ENCODE data around the gene KCNA3.
"Not testable (repeated sequence)": the region's sequence is repeated elsewhere in the genome, so short reads cannot be mapped to it uniquely, and the experiment has no call there.

Gene KCNA3

DNA sequence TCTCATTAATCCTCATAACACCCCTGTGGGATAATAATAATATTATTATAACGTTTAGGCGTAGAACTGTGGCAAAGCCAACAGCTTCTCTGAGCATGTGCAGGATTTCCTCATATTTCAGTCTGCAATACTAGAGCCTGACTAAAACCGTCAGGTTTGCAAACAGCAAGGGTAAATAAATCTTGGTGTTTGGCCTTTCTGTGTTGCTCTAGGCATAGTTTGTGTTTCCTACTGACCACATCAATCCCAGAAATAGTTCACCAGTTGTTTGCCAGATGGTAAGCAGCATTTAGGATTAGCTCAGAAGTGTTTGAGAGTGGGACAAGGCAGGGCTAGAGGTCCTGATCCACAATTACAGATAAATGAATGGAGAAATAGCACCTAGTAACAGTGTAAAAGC is 2.8 kb upstream of the KCNA3 start:
- DNase-seq, result no peak

DNA sequence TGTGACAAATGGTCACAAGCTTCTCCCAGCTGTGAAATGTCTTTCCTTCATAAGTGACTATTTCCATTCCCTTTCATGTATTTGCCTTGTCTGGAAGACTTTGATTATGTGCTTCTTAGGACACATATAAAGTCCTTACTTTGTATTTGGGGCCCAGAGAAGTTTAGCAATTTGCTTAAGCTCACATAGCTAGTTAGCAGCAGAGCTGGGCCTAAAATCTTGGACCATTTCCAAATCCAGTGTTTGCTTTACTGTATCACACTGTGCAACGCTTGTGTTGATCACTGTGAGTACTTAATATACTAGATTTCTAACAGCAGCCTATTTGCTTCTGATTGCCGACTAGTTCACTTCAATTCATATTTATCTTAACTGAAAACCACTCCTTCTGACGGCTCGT is 2.2 kb upstream of the KCNA3 start:
- no peak for DNase-seq

- DNase-seq, result no peak
These were observed 486 bp upstream of the KCNA3 start for GRCh38 chr1:110675060-110675791.

- no peak for DNase-seq
These were observed 869 bp downstream of the KCNA3 start for GRCh38 chr1:110673805-110674336.

DNA sequence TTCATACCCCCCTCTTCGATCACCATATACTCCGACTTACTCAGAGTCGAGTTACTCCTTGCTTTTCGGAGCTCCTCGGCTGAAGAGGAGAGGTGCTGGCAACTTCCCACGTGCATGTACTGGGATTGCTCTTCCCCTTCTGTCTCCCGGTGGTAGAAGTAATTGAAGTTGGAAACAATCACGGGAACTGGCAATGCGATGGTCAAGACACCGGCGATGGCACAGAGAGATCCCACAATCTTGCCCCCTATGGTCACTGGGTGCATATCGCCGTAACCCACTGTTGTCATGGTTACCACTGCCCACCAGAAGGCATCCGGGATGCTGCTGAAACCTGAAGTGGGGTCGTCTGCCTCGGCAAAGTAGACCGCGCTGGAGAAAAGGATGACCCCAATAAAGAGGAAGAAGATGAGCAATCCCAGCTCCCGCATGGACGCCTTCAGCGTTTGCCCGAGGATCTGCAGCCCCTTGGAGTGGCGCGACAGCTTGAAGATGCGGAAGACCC is 1.5 kb downstream of the KCNA3 start:
- no peak for DNase-seq

DNA sequence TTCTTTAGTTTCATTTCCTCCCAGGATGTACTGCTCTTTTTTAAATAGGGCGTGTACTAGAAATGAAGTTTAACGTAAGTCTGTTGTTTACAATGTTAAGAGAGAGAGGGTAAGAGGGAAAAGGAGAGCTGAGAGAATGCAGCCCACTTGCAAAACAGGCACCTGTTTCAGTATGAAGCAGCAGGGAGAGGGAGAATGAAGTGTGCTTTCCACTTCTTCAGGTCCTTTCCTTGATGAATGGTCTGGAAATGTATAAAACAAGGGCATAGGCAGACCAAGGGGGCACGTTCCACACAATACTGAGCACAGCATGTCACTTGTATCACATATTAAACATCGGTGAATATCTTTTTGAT is 2.0 kb downstream of the KCNA3 start:
- no peak for DNase-seq

DNA sequence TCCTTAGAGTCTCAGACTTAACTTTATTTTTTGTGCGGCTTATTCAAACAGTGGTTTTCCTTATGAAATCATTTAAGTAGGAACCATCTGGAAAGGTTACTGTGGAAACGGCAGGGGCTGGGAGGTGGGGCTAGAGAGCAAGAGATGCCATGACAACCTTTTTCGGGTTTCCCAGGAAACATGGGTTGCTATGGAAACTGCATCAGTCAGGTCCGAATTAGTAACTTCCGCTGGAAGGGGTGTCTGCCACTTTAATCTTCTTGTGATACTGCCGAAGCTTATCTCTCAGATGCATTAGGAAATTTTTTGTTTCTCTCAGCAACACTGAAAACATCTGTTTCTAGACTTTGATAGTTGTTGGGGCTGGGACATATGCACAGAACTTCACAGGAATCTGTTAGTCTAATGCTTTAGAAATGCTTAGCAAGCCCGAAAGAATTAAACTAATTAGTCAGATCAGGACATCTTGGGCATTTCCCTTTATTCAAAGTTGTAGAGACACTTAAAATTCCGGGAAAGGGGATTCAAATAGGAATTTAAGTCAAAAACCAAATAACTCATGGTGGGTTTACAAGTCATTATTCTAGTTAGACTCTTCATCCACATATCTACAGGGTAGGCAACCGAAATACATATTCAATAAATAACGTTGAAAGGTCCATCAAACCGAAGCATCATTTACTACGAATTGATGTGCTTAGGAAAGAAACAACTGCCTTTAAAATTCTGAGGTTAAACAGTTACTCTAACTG is 2.6 kb downstream of the KCNA3 start:
- DNase-seq, result no peak

- DNase-seq, result no peak
These were observed 3.4 kb downstream of the KCNA3 start for GRCh38 chr1:110671361-110671760.

DNA sequence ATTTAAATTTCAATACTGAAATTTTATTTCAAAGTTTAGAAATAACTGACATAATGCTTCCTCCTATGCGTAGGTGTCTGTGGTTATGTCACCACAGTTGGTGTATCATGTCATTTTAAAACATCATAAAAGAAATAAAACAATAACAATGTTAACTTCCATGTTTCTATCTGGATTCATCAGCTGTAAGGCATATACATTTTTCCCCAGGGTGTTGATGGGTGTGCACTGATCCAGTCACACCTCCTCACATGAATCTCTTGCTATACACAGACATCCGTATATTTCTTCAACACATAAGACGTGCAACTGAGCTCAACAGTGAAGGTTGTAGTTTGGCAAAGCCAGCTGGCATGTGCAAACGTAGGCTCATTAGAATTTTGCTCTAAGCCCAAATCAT is 6.2 kb downstream of the KCNA3 start:
- DNase-seq, result no peak

- DNase-seq, result no peak
These were observed 7.0 kb downstream of the KCNA3 start for GRCh38 chr1:110667776-110668175.

DNA sequence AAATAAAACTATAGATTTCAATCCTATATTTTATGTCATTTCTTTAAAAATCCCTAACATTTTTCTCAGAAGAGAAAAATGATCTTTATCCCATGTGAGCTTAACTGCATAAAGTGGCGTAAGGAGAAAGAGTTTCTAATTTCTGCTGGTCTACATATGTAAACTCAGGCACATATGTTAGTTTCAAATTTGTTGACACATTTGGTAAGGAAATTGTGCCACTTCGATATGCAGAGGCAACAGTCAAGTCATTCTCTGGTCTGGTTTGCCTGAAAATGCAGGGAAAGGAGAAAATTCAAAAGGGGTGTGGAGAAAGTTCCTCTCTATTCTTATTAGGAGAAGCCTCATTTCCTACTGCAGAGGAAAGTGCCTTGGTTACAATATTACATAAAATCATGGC is 11.5 kb downstream of the KCNA3 start:
- no peak for DNase-seq

- not testable (repeated sequence) for DNase-seq
These were observed 15.2 kb downstream of the KCNA3 start for GRCh38 chr1:110659559-110659958.

DNA sequence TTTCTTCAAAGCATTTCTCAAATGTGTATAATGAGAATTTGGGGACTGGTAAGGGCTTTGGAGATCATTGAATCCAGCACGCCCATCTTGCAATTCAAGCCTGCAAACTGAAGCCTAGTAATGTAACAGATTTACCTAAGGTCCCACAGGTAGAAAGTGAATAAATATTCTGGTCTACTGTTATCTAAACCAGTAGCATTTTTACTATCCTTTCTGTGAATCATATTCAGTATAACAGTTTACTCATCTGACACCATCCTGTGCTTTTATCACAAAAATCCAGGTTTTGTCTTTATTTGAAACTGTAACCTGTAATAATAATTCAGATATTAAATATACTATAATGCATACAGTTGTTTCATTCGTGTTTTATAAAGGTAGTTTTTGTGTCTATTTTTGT is 17.4 kb downstream of the KCNA3 start:
- no peak for DNase-seq

DNA sequence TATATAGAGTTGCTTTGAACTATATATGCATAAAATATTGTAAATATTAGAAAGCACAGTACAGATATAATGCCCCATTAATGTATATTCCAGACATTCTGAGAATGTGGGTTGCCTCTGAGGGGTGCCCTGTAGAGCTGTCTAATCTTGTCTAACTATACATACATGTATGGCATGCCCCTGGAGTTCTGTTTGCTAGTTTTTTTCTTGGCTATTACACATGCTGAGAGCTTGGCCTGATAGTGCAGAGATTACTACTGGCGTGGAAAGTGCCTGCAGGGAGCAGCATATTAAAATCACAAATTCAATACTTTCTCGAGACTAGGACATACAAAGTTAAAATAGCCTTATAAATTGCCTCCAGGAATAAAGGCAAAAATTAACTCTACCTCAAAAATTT is 24.1 kb downstream of the KCNA3 start:
- DNase-seq, result no peak

DNA sequence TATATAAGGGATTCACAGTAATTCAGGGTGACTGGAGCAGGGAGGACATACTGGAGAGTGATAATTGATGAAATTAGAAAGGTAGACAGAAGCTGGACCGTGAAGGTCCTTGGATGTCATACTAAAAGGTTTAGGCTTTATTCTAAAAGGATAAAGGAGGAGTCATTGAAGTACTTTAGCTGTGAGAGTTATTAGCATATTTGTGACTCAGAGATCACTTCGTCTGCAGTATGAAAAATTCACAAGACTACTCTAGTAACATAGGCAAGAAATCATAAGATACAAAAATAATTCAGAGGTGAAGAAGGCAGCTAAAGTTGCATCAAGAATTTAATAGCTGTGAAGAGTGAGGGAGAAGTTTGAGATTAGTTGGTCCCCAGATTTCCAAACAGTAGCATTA is 26.3 kb downstream of the KCNA3 start:
- DNase-seq, result no peak

DNA sequence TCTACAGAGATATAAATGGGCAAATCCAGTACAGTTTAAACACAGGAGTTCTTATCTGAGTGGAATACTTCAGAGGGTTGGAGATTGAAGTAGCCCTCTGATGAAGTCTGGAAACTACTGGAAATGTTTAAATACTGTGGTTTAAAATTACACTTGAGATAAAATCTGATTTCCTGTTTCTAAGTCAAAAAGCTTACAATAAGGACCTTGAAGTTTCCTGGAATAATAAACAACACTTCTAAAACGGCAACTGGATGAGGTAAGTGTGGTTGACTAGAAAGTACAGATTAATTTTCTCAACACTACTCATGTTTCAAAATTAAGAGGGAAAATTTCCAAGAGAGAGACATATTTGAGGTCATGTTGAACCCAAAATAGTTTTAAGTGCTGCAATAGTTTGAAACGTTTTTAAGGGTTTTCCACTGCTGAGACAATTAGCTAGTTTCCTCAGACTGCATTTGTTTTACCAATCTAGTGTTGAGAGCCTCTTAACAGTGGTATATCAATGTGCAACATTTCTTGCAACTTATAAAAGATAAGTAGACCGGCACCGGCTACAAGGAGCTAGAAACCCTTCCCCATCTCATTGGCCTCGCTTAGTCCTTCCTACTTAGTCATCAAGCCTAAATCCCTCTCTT is 27.4 kb downstream of the KCNA3 start:
- DNase-seq, result no peak

DNA sequence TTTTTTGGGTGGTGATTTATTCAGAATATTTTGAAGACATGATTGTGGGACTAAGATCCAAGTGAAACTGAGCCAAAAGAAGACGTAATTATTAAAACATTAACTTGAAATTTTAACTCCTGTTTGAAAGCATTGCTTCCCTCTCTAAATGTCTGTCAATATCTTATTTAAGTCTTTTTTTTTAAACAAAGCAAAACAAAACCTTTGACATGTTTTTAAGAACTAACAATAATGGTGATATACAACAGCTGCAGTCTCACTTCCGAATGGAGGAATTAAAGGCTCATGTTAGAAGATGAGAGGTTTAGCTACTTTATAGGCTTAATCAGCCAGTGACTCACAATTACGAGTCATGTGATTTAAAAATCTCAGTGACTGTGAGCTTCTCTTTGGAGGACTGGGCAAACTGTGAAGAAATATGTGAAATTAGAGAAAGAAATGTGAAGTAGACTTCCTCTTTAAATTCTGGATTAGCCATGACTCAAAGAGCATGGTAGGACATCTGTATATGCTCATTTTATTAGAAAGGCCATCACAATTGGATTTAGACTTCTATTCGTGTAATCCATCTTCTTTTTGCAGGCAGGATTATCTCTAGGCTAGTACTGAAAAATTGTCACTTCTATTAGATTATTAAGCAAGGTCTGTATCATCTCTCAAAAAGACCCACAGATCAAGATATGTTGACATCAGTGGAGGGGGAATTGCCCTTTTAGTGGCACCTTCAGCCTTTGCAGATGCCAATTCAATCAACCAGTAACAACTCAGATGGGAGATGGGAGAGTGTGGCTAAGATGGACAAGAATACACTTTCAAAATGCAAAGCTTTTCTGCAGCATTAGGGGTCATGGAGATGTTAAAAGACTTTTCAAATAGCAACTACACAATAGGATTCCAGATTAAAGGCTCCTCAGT is 28.7 kb downstream of the KCNA3 start:
- DNase-seq, result no peak

DNA sequence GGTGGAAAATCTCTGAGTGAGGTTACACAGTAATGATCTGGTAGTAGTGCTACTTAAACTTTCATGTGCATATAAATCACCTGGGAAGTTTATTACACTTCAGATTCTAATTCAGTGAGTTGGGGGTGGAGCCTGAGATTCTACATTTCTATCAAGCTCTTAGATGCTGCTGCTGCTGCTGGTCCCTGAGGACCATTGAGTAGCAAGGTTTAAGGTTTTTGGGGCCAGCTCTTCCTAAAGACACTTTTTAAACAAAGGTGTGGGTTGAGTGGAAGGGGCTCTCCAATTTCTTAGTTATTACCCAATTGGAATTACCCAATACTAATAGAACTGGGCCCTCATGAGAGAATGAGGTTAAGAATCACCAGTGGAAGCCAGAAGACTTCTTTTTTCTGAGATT is 29.5 kb downstream of the KCNA3 start:
- no peak for DNase-seq

DNA sequence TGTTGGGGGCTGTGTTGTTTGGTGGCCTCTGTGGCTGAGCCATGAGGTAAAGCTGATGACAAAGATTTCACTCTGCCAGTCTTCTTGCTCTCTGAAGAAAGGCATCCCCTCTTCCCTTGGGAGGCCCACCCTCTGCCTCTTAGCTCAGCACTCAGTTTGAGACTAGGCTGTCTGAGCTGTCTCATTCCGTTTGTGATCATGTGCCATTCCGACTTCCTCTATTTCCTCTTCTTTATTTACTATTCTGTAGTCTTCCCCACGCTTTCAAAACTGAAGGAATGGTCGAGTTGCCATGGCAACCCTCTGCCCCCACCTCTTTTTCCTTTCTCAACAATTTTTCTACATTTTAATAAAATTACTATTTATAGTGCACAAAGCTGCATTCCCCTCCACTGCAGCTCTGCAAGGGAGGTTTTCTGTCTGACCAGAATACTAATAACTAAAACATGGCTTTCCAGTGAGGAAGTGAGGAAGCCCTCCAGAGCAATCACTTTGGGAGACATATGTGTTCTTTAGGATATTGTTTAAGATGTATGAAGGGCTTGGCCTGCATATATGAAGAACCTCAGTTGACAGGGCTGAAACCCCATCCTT is 30.8 kb downstream of the KCNA3 start:
- no peak for DNase-seq

- DNase-seq, result no peak
These were observed 34.9 kb downstream of the KCNA3 start for GRCh38 chr1:110639724-110640386.

DNA sequence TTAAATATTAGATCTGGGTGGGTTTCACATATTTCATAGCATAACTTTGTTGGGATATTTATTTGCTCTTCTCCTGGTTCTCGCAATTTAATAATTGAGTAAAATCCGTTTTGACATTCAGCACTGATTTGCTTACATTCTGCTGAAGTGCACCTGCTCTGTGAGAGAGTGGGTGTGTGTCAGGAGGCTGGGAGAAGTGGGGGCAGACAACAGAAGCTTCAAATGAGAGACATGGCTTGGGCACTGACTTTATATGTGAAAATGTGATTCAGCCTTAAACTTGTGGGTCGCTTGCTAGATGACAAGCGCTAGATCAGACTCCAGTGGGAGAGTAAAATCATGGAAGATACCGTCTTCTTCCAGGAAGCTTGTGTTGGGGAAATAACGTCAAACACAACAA is 36.2 kb downstream of the KCNA3 start:
- DNase-seq, result no peak

DNA sequence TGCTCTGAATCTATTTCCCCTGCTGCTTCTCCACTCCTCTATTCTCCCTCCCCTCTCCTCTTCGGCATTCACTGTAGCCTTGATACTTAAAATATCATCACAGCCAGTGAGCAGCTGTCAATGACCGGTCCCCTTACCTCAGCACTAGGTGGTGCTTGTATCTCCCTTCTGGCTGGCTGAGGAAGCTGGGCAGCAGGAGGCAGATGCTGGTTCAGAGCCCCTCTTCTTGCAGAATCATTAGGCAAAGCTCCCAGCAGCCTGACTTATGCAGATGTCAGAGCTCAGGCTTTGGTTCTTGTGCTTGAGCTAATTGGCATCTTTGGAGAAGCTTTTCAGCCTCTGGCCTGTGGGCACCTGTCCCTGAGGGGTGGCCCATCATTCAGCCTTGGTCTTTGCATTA is 36.7 kb downstream of the KCNA3 start:
- DNase-seq, result no peak

Data from NCI-H510A (cell line).